ENCODE measurements around the gene ADAM10. TPM values are rescaled to one million over a fixed set of nuclear protein-coding genes. Genes with fewer than 3 reads are reported as not detected.
"Not testable (repeated sequence)": the region's sequence is repeated elsewhere in the genome, so short reads cannot be mapped to it uniquely, and the experiment has no call there.

The ADAM10 gene
- total RNA-seq, 1 experiment from 2014 or later = 69.8 TPM

DNA sequence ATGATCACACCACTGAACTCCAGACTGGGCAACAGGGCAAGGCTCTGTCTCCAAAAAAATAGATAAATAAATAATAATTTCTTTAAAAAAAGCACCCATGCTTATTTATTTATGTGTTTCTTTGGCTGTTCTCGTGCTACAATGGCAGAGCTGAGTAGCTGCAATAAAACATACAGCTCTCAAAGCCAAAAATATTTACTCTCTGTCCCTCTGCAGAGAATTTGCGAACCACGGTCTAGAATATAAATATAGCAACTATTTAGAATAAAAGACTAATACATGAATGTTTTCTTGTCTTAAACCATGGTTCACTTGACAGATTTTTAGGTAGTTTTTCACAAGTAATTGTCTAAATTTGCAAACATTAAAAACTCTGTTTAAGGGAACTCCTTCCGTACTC is 72.7 kb downstream of the ADAM10 start:
- DNase-seq (ENCODE audit: low read depth) = no peak

DNA sequence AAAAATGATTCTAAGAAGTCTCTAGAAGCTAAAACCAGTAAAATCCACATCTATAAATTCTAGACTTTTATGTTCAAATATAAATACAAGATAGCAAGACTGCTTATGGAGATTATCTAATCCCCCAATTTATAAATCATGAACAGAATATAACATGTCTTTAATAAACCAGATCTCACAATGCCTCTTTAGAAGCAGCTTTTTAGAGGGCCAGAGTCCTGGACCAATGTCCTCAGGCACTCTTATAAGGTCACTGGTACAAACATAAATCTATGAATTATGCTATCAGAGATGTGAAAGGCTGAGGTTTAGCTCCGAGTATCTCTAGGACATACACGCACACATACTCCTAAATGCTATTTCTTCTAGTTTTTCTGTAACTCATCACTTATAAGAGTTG is 78.3 kb downstream of the ADAM10 start:
- no peak for DNase-seq (ENCODE audit: low read depth)

DNA sequence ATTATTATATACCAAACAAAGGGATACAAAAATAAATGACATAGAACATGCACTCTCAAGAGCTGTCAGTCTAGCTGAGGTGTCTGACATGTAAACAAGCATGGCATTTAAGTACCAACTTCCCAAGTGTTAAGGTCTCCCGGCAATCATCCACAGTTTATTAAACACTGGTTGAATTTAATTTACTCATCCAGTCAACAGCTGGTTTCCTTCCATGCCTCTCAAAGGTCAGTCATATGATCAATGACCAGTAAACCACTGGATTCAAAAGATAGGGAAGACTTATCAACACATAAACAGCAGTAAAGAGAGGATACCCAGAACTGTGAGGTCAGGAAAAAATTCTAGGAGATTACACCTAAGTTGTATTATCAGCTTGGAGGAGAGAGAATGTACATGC is 80.4 kb downstream of the ADAM10 start:
- no peak for DNase-seq (ENCODE audit: low read depth)

DNA sequence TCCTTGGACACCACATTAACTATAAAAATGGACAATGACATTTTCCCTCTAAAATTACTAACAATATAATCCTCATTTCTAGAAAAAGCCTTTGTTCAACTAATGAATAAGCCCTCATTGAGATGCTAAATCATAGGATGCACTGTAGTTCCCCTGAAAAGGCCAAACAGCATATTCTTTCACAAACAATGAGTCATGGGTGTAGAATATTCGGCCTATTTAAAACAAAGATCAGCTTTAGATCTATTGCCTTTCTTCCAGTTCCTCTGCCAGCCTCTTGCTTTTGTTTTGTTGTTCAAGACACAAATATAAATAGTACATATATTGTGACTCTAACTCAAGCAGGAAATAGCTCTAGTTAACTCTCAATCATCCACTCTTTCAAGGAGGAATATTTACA is 82.5 kb downstream of the ADAM10 start:
- DNase-seq (ENCODE audit: low read depth) = no peak

DNA sequence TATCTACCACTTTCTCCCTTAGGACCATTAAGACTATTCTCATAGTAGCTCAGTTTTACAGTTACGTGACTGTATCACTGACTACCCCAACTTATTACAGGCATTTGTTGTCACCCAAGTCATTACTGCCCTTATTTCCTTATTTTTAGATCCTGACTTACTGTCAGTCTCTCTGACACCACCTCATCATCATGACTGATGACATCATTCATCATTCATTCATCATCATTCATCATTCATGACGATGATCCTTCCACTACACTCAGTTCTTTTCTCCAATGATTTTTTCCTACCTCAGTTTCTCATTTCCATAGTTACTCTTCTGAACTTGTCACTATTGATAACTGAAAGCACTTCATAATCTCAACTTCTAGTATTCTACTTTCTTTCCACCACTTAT is 83.8 kb downstream of the ADAM10 start:
- no peak for DNase-seq (ENCODE audit: low read depth)

DNA sequence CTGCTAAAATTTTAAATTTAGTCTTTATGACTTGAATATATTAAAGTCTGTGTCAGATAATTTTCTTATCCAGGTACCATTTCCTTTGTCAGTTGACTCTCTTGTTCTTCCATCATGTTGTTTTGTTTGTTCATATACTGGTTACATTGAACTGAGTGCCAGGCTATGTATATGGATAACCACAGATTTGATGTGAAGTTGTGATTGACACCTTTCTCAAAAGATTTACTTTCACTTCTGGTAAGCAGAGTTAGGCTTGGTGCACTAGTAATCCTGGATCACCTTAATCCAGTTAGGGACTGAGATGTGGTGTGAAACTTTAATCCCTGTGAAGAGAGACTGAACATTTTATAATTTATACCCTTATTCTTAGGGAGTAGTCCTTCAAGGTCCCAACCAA is 99.4 kb downstream of the ADAM10 start:
- DNase-seq (ENCODE audit: low read depth) = no peak

DNA sequence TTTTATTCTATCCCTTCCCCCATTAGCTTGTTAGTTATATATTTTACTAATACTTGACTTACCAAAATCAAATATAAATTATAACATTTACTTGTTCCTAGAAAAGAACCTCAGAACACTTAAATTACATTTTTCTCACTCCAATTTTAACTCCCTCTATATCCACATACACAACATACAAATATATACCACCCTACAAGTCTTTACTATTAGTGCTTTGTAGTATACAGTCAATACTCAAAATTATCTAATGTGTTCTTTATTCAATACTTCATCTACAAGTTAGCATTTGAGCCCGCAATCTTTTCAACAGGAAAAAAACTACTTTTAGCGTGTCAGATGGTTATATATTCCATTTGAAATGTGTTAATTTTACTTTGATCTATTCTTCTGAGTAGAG is 100.3 kb downstream of the ADAM10 start:
- no peak for DNase-seq (ENCODE audit: low read depth)

DNA sequence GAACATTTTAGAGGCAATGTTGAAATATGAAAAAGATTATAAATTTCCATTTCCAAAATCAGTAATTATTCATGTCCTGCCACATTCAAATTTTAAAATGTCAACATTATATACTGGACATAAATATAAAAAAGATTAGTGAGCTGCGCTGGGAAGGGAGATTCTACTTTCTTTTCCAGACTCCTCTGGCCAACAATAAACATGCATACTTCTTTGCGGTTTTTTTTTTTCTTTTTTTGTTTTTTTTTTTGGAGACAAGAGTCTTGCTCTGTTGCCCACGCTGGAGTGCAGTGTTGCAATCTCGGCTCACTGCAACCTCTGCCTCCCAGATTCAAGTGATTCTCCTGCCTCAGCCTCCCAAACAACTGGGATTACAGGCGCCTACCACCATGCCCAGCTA is 105.5 kb downstream of the ADAM10 start:
- no peak for DNase-seq (ENCODE audit: low read depth)

DNA sequence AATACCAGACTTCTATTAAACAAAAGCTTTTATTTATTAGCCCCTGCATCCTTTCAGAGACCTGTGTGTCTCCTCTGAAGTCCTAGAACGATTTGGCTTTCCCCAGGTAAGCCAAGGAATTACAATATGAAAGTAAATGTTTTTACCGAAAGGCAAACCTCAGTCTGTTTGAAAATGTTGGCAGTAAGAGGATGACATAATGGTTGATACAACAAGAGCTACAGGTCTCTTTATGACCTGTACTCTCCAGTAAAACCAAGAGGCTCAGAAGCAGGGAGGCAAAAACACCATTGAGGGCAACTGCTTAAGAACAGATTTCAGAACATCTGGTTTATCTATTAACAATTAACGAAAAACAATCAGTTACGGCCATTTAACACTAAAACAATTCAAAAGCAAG is 107.8 kb downstream of the ADAM10 start:
- no peak for DNase-seq (ENCODE audit: low read depth)

DNA sequence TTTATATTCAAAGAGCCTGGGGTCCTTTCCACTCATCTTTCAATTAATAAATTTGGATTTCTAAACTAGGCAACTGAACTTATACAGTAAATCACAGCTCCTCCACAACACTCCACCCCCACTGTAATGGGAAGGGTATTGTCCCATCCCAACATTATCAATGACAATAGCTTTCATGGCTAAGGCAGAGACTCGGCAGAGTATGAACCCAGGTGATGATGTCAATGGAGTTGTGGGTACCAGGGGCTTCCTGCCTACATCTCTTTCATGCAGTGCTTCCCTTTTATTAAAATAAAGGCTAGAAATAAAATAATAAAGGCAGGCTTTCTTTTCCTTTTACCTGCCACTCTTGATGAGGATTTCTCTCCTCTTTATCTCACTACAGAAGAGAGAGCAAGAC is 109.5 kb downstream of the ADAM10 start:
- DNase-seq (ENCODE audit: low read depth) = no peak

DNA sequence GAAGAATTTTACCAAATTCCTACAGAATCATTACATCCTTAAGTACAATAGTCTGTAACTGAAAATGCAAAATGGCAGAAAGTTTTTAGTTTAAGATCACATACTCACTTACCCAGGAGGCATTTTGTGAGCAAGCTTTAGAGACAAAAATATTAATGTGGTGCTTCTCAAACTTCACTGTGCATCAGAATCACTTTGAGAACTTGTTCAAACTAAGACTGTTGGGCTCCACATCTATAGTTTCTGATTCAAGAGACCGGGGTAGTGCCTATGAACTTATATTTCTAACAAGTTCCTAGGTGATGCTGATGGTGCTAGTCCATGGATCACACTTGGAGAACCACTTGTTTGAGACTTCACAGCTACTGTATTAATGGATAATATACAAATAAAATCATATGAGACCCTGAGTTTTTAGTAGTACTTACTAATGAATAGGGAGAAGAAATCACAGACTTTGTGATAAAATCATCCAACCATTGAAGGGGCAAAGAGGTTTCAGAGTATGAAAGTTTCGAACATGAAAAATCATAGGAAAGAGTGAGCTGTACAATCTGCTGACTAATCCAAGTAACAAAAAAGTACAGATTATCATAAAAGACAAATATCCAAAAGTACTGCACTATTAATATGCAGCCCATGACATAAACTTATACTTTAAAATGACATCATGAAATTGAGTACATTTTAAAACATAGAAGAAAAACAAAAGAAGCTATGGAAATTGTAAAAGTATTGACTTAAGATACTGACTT is 110.3 kb downstream of the ADAM10 start:
- no peak for DNase-seq (ENCODE audit: low read depth)

DNA sequence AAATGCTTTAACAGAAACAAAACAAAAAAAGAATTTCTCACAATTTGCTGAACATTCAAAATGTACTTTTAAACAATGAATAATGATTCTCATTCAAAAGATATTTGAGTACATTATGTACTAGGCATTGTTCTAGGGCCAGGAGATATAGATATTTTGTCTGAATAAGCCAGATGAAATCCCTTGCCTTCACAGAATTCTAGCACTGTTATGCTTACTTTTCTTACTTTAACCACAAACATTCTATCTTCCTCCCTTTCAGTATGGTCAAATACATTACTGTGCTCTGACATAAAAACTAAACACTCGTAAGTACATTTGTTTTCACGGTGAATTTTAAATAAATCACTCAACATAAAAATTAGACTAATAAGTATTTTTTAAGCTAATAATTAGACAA is 116.7 kb downstream of the ADAM10 start:
- DNase-seq (ENCODE audit: low read depth) = no peak

DNA sequence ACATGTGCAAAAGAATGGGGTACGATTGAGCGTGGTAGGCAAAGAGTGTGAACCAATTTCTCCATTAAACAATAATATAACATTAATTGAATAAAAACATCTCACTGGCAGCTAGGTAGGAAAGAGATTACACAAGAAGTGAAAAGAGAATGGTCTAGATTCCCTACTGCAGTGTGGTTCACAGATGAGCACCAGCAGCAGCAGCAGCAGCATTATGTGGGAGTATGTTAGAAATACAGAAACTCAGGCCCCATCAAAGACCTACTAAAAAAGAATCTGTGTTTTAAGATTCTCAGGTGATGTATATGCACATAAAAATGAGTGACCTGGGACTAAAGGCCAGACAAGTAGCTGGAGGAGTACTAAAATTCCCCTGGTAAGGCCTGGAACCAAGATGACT is 118.2 kb downstream of the ADAM10 start:
- no peak for DNase-seq (ENCODE audit: low read depth)

DNA sequence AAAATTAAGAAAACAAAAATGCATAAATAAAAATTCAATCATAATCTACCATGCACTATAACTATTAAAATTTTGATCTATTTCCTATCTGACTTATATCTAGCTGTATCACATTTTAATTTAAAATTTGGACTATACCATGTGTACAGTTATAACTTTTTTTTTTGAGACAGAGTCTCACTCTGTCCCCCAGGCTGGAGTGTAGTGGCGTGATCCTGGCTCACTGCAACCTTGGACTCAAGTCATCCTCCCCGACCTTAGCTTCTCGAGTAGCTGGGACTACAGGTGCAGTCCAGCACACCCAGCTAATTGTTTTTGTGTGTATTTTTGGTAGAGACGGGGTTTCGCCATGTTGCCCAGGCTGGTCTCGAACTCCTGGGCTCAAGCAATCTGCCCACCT is 119.9 kb downstream of the ADAM10 start:
- no peak for DNase-seq (ENCODE audit: low read depth)

DNA sequence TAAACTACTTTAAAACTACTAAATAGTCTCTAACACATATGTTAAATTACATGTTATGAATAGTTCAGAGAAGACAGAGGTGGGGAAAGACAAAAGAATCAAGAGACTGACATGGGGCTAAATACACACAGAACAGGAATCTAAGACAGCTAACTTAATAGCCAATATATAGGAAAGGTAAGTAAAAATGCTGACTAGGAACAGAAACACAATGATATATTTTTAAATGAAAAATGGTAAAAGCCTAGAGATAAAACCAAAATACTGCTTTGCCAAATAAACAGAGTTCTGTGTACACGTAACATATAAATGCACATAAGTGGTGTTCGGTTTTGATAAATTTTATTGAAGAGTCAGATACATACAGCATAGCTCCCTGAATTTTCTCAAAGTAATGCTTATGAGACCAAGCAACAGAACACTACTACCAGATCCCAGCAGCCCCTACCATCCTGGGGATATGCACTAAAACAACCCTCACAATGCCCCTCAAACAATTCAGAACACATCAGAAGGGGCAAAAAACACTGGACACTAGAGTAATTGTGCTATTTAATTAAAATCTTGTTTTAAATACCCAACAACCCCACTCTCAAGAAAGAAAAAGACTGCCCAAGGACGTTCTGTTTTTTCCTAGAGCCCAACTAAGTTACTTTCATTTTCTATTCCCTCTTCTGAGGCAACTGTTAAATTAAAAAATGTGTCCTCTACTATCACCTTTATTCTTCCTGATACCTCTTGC is 121.1 kb downstream of the ADAM10 start:
- no peak for DNase-seq (ENCODE audit: low read depth)

DNA sequence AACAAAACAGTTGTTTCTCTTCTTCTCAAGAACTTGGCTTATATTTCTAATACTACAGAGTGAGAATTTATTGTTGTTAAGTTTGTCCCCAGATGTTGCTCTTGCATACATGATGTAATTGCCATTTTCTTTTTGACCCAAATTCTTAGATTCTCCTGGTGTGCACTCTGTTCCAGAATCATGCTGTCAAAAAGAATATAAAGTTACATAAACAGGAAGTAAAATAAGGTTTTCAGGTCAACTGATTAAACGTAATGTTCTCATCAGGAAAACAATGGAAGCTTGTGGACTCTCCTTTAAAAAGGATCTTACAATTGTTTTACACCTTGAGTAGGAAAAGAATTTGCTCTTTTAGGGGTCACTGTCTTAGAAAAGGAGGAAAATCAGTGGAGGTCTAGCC is 121.8 kb downstream of the ADAM10 start:
- DNase-seq (ENCODE audit: low read depth) = no peak

DNA sequence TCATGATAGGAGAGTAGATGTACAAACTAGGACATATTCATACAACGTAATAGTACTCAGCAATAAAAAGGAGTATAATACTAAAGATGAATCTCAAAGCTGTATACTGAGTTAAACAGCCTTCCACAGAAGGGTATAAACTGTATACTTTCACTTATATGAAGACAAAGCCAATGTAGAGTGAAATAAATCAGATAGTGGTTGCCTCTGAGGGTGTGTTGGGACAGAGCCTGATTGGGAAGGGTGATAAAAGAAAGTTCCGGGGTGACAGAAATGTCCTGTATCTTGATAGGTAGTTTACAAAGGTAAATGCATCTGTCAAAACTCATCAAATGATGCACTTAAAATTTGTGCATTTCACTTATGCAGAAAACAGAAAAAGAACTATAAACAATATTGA is 122.5 kb downstream of the ADAM10 start:
- no peak for DNase-seq (ENCODE audit: low read depth)

DNA sequence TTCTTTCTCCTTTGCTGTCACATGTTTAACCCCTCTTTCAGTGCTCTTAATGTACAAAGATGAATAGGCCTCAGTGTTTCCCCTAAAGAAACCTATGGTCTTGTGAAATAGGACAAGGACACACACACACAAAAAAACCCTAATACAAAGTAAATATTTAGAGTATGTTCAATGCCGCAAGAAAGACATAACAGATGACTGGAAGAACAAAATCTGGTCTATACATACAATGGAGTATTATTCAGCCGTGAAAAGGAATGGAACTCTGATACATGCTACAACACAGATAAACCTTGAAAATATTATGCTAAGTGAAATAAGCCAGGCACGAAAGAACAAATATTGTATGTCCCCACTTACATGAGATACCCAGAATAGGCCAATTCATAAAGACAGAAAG is 123.1 kb downstream of the ADAM10 start:
- DNase-seq (ENCODE audit: low read depth) = no peak

DNA sequence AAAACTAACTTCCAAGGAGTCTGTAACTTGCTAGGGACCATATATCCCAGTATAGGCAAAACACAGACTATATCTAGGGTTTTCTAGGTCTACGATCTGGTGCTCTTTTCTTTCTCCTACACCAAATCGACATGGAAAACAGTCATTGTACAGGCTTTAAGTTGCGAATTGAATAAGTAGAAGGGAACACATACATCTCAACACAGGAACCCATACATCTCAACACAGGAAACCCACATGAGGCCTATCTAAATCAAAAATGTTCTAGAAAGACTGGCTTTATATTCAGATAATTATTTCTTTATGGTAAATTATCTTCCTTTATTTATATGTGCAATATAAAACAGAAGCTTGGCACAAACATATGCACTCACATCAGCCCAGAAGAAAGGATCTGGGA is 126.6 kb downstream of the ADAM10 start:
- no peak for DNase-seq (ENCODE audit: low read depth)

DNA sequence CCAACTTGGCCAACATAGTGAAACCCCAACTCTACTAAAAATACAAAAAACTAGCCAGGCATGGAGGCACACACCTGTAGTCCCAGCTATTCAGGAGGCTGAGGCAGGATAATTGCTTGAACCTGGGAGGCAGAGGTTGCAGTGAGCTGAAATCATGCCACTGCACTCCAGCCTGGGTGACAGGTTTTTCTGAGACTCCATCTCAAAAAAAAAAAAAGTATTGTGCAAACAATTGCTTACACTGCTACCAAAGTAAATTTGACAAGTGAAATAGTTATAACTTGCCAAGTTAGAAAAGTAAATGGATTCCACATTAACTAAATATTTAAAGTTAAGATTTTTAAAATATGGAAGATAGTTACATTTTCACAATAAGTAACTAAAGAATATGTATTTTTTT is 129.2 kb downstream of the ADAM10 start:
- DNase-seq (ENCODE audit: low read depth) = not testable (repeated sequence)

DNA sequence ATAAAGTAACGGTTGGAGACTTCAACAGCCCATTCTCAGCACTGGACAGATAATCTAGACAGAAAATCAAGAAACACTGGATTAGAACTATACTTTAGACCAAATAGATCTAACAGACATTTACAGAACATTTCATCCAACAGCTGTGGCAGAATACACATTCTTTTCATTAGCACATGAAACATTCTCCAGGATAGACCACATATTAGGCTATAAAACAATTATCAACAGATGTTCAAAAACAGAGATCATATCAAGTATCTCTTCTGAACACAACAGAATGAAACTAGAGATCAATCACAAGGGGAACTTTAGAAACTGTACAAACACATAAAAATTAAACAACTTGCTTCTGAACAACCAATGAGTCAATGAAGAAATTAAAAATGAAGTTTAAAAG is 133.3 kb downstream of the ADAM10 start:
- DNase-seq (ENCODE audit: low read depth) = no peak

DNA sequence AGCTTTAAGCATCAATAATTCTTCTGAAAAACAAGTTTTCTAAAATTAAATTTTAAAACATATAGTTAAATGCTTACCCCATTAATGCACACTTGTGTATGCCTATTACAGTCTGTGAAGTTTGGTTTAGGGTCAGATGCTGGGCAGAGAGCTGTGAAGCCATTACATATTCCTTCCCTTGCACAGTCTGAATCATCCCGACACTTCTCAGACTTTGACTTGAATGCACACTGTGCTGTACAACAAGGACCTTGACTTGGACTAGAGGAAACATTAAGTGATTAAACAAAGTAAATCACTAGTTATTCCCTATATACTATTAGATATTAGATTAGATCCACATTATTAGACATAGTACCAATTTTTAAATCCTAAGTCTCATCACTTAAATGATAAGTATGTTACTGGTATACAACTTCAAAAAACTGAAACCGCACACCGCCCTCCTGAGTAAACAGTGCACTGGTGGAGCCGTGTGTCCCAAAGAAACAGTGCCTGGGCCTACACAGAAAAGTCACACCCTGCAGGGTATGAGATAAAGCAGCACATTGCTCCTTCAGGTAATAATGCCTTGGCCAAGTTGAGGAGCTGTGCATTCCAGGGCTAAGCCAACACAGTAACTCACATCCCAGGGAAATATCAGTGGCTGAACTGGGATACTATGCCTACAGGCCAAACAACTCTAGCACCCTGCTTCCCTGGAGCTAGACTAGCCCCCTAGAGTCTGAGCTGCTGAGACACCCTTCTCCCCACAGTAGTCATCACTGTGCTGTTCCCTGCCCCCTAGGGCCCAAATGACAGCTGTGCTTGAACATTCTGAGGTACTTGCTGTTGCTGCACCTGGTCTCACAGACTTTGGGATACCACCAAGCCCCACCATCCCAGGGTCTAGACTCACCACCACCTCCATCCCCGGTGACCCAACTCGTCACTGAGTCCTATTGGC is 137.5 kb downstream of the ADAM10 start:
- no peak for DNase-seq (ENCODE audit: low read depth)

DNA sequence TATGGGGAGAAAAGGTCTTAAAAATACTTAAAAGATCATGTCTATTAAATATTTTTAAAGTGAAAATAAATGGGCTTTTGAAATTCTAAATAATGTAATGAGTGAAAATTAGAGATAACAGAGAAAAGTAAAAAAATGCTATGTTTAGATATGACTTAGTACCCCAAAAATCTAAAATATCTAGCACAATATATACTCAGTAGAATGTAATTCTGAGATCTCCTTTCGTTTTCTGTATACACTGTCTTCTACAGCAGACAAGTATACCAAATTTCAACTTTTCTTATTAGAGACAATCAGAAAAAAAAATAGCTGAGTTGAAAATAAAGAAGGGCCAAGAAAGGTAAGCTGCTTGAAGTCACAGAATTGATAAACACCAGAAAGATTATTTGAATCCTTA is 140.8 kb downstream of the ADAM10 start:
- no peak for DNase-seq (ENCODE audit: low read depth)

All from Daoy (cell line).